Measurements from ENCODE around the gene CENPO.

Gene CENPO

DNA sequence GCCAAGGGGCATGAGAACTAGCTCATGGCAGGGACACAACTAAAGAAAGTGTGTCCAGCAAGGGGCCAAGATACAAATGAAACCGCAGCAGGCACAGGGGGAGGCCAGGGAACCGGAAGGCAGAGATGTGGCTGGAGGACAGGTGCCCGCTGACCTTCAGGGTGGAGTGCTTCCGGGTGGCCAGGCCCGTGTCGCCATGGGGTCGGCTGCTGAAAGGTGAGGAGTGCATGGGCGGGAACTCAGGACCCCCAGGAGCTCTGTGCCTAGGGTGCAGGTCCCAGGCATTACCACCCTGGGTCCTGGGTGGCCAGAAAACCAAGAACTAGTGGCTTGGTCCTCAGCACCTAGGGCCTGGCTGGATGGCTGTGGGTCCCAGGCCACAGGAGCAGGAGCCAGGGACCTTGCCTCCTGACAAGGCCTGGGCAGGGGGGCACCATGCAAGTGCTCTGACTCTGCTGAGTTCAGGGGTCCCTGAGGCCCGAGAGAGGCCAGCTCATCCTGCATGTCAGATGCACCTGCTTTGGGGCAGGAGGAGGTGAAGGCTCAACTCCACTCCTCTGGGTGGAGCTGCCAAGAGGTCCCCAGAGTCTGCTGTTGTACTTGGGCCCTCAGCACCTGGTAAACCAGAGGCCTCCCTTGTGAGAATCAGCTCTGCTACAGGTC, 50.9 kb downstream of the CENPO start:
- no peaks in the 10 kb centered on the region for H3K9me3 Mint-ChIP-seq
- no peak for DNase-seq
- H3K4me3 Mint-ChIP-seq: no peak overlapping the region
- H3K4me1 Mint-ChIP-seq: no peaks in the 10 kb centered on the region
- peaks cover 14% of the 10 kb centered on the region for H3K36me3 Mint-ChIP-seq (ENCODE audit: low read depth)
- ATAC-seq: peak; percentile 11
- no peak overlapping the region for H3K27ac Mint-ChIP-seq
- H3K27me3 Mint-ChIP-seq: no peaks in the 10 kb centered on the region

DNA sequence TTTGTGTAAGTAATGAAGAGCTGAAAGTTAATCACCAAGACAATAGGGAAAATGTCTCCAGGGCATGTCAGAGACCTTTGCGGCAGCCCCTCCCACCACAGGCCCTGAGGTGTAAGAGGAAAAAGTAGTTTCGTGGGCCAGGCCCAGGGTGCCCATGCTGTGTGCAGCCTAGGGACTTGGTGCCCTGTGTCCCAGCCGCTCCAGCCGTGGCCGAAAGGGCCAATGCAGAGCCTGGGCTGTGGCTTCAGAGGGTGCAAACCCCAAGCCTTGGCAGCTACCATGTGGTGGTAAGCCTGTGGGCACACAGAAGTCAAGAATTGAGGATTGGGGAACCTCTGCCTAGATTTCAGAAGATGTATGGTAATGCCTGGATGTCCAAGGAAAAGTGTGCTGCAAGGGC, 52.5 kb downstream of the CENPO start:
- peaks cover 21% of the 10 kb centered on the region for H3K36me3 Mint-ChIP-seq (ENCODE audit: low read depth)
- no peak overlapping the region for H3K4me3 Mint-ChIP-seq

DNA sequence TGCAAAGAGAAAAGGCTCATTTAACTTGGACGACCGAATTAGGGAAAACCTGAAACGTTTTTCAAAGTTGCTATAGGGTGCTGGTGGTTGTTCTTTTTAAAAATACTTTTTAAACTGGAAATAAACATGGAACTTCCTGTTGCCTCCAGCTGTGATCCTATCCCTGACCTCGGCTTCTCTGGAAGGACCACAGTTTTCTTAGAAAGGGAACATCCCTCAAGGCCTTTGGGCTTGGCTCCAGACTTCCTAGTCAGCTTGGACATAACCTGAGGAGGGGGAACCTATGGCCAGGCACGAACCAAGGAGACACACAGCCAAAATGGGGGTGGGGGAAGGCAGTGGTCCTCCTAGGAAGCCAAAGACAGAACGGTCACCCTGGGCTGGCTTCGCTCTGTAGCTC, 57.7 kb downstream of the CENPO start:
- H3K4me1 Mint-ChIP-seq: no peaks in the 10 kb centered on the region
- no peak for ATAC-seq
- H3K27me3 Mint-ChIP-seq: no peaks in the 10 kb centered on the region
- no peak for DNase-seq
- H3K4me3 Mint-ChIP-seq: no peak overlapping the region
- H3K36me3 Mint-ChIP-seq (ENCODE audit: low read depth): peaks cover 19% of the 10 kb centered on the region
- no peak overlapping the region for H3K27ac Mint-ChIP-seq
- no peaks in the 10 kb centered on the region for H3K9me3 Mint-ChIP-seq

More for the DNA sequence above, 52.5 kb downstream of the CENPO start:
- Mint-ChIP-seq H3K4me1 (no peaks in the 10 kb centered on the region), H3K9me3 (no peaks in the 10 kb centered on the region), H3K27me3 (no peaks in the 10 kb centered on the region), H3K27ac (no peak overlapping the region)
- no peak for ATAC-seq
- DNase-seq: no peak

DNA sequence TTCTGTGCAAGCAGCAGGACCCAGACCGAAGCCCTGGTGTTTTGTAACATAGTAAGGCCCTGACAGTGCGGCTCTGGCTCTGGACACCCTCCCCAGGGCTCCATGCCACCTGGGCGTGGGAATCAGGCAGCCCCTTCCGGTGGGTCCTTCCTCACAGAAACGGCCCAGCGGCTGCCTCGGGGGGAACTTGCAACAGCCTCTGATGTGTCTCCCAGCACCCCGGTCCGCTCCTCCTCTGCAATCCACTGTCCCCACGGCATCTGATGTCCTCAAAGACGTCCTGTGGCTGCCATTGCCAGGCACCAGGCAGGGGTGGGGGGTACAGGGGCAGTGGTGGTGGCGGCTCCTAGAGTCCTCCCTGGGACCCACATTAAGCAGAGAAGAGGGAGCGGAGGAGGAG, 58.8 kb downstream of the CENPO start:
- Mint-ChIP-seq H3K36me3 (ENCODE audit: low read depth) (peaks cover 22% of the 10 kb centered on the region), H3K4me3 (no peak overlapping the region), H3K4me1 (no peaks in the 10 kb centered on the region), H3K27ac (no peak overlapping the region), H3K27me3 (no peaks in the 10 kb centered on the region), H3K9me3 (no peaks in the 10 kb centered on the region)
- DNase-seq (no peak), ATAC-seq (no peak)

DNA sequence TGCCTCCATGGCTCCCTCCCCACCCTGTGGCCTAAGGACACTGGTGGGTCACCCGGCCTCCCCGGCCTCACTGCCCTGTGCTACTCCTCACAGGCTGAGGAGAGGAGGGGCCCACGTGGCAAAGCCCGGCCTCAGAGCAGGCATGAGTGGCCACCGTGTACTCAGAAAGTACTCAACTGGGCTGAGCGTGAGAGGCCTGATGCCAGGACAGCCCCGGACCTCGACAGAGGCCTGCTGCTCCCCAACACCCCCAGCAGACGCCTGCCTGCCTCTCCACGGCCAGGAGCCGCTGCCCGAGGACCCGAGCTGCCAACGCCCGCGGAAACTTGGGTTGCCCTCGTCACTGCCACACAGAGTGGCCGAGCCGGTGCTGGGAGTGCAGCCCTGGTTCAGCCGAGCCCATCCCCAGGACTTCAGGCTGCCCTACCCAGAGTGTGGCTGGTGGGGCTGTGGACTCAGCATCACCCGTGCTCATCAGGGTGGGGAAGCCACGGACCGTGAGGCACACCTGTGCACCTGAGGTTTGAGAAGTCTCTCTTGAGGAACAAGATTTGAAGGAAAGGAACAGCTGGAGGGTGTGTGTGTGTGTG, 59.3 kb downstream of the CENPO start:
- no peaks in the 10 kb centered on the region for H3K9me3 Mint-ChIP-seq
- H3K4me3 Mint-ChIP-seq: no peak overlapping the region
- no peaks in the 10 kb centered on the region for H3K27me3 Mint-ChIP-seq
- DNase-seq: no peak
- no peaks in the 10 kb centered on the region for H3K4me1 Mint-ChIP-seq
- no peak for ATAC-seq
- peaks cover 17% of the 10 kb centered on the region for H3K36me3 Mint-ChIP-seq (ENCODE audit: low read depth)
- no peak overlapping the region for H3K27ac Mint-ChIP-seq

DNA sequence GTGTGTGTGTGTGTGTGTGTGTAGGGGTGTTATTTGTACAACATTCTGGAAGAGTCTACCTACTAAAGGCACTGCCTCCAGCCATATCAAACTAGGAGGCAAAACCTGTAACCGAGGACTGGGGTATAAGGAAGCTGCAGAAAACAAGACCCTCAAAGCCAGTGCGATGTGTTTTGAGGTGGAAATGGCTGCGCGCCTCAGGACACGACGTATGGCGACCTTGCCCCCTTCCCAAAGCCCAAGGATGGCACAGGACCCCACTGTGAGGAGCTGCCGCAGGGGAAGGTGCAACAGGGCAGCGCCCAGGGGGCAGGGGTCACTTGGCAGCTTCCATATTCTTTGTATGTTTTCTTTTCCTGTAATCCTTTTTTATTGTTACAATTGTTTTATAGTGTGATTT, 59.8 kb downstream of the CENPO start:
- ATAC-seq: no peak
- Mint-ChIP-seq H3K36me3 (ENCODE audit: low read depth) (peaks cover 15% of the 10 kb centered on the region), H3K27ac (no peak overlapping the region)

DNA sequence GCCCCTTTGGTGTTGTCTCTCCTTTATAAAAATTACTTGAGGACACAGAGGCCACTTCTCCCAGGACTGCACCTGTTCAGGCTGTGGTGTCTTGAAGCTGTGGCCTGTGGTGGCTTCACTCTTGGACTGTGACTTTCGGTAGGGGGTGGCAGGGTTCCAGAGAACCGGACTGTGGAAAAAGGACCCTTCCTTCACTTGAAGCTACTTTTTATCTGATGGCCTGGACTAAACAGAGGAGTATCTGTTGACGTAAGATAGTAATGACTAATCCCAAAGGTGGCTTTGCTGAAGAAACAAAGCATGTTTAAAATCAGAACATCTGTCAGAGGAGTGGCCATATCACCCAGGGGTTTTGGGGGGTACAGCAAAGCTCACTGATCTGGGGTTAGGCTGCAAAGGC, 60.8 kb downstream of the CENPO start:
- ATAC-seq (no peak), DNase-seq (no peak)
- Mint-ChIP-seq H3K27ac (no peak overlapping the region), H3K36me3 (ENCODE audit: low read depth) (peaks cover 19% of the 10 kb centered on the region), H3K9me3 (no peaks in the 10 kb centered on the region), H3K27me3 (no peaks in the 10 kb centered on the region), H3K4me3 (no peak overlapping the region), H3K4me1 (no peaks in the 10 kb centered on the region)

More for the DNA sequence above, 59.8 kb downstream of the CENPO start:
- H3K27me3 Mint-ChIP-seq: no peaks in the 10 kb centered on the region
- no peaks in the 10 kb centered on the region for H3K4me1 Mint-ChIP-seq
- DNase-seq: no peak
- H3K4me3 Mint-ChIP-seq: no peak overlapping the region
- H3K9me3 Mint-ChIP-seq: no peaks in the 10 kb centered on the region

DNA sequence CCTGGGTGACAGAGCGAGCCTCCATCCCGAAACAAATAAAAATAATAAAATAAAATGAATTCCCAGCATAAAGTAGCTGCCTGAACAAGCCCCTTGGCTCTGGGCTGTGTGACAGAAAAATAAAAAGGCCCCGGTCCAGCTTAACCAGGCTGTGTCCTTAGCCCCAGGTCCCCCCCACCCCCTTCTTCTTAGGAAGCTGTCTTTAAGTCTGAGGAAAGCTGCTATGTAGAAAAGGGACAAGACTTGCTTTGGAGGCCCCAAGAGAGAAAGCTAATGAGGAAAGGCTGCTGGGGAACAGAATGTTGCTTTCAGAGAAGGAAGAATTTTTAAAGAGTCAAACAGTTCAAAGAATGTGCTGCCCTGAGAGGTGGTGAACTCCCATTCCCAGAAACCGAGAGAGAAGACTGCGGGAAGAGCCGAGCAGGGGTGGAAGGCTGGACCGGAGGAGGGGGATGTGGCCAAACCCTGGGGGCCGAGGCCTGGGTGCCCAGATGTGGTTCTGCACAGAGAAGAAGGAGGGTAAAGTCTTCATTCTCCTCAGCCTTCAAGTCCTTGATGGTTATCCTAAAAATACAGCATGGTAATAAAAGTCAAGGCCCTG, 61.9 kb downstream of the CENPO start:
- H3K27ac Mint-ChIP-seq: no peak overlapping the region
- H3K36me3 Mint-ChIP-seq (ENCODE audit: low read depth): peaks cover 14% of the 10 kb centered on the region
- no peaks in the 10 kb centered on the region for H3K27me3 Mint-ChIP-seq
- DNase-seq: no peak
- H3K9me3 Mint-ChIP-seq: no peaks in the 10 kb centered on the region
- no peaks in the 10 kb centered on the region for H3K4me1 Mint-ChIP-seq
- H3K4me3 Mint-ChIP-seq: no peak overlapping the region
- ATAC-seq: no peak

DNA sequence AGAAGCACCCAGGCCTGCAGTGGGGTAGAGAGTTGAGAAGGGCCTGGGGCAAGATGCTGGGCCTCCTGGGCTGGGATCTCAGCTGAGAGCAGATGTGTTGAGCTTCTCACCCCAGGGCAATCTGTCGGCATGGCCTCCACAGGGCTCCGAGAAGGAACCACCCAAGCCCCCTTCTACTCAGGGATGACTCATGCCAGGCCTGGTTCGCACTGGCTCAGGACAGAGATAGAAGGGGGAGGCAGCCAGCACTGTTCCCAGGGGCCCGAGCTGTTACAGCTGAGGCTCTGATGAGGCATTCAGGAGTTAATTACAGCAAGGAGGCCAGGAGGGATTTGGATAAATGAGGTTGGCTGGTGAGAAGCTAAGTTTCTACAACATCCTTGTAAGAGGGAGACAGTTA, 62.5 kb downstream of the CENPO start:
- H3K4me1 Mint-ChIP-seq: no peaks in the 10 kb centered on the region
- H3K27me3 Mint-ChIP-seq: no peaks in the 10 kb centered on the region
- H3K27ac Mint-ChIP-seq: no peak overlapping the region
- peaks cover 14% of the 10 kb centered on the region for H3K36me3 Mint-ChIP-seq (ENCODE audit: low read depth)
- H3K9me3 Mint-ChIP-seq: no peaks in the 10 kb centered on the region
- no peak for ATAC-seq
- H3K4me3 Mint-ChIP-seq: no peak overlapping the region
- no peak for DNase-seq

DNA sequence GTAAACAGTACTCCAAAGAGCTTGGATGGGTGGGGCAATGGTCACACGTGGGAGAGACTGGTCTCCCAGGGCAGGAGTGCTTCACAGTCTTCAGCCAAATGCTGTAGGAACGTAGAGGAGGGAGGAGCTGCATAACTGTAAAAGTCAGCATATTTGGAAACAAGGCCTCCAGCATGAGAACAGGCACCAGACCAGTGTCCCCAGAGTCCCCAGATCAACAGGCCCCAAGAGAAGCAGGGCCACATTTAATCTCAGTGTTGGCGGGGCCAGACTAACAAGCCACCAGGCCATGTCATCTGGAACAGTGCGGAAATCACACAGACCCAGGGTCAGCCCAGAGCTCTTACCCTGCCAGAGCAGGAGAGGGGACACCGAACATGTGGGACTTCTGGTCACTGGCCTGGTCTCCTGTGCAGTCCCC, 63.6 kb downstream of the CENPO start:
- Mint-ChIP-seq H3K4me1 (no peaks in the 10 kb centered on the region), H3K9me3 (no peaks in the 10 kb centered on the region), H3K27me3 (no peaks in the 10 kb centered on the region), H3K27ac (no peak overlapping the region), H3K36me3 (ENCODE audit: low read depth) (peaks cover 14% of the 10 kb centered on the region), H3K4me3 (no peak overlapping the region)
- no peak for ATAC-seq
- no peak for DNase-seq

DNA sequence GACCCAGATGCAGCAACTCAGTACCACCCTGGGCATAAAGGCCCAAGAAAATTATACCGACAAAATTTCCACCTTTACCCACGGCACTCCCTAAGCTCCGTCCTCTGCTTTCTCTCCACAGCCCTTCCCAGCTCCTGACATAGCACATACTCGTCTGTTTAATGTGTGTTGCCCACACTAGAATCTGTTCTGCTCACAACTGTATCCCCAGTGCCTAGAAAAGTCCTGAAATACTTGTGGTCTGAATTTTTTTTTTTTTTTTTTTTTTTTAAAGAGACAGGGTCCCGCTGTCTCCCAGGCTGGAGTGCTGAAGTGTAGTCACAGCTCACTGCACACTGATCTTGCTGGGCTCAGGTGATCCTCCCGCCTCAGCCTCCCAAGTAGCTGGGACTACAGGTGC, 64.5 kb downstream of the CENPO start:
- Mint-ChIP-seq H3K27ac (no peak overlapping the region), H3K36me3 (ENCODE audit: low read depth) (peaks cover 14% of the 10 kb centered on the region), H3K4me3 (no peak overlapping the region), H3K9me3 (no peaks in the 10 kb centered on the region), H3K4me1 (no peaks in the 10 kb centered on the region), H3K27me3 (no peaks in the 10 kb centered on the region)
- DNase-seq (no peak), ATAC-seq (no peak)

DNA sequence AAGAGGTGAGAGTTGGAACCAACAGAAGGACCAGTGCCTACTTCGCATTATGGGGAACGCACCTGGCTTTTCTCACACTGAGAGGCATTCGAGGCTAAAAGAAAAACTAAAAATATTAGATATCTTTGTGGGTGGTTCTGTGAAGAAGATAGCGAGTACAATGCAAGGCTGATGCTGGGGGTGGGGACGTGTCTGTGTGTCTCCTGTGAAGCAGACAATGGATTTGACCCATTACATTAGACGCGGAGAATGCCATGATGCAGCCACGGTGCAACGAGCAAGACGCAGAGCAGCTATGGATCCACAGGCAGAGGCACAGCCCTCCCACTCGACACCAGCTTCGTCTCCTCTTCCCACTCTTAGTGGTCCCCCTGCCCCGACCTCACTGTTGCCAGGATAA, 65.8 kb downstream of the CENPO start:
- Mint-ChIP-seq H3K9me3 (no peaks in the 10 kb centered on the region), H3K27ac (no peak overlapping the region), H3K36me3 (ENCODE audit: low read depth) (peaks cover 14% of the 10 kb centered on the region), H3K4me1 (no peaks in the 10 kb centered on the region), H3K27me3 (no peaks in the 10 kb centered on the region), H3K4me3 (no peak overlapping the region)
- ATAC-seq (no peak), DNase-seq (no peak)

DNA sequence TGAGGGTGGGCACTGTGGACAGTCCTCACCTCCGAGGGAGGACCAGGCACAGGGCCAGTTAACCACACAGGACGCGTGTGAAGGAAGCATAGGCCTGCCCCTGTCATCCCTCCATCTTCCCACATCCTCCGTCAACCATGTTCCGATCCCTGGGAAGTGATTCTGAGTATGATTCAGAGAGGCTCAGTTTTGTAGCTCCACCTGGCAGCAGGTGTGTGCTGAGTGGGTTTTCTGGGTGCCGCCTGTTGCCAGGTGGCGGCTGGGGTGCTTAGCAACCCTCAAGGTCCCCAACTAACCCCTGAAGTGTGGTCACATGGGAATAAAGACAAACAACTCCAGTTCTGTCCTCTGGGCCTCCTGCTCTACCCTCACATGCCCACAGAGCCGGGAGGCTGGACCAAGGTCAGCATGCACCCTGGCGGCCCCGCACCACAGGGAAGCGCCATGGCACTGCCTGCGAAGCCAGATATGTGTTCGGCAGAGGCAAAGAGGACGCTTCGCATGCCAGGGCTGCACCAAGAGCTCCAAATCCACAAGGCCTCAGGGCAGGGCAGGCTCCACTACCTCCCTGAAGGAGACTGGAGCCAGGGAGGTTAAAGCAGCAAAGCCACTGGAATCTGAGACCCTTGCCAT, 66.9 kb downstream of the CENPO start:
- ATAC-seq: no peak
- no peak overlapping the region for H3K4me3 Mint-ChIP-seq
- DNase-seq: no peak
- no peaks in the 10 kb centered on the region for H3K27me3 Mint-ChIP-seq
- no peak overlapping the region for H3K27ac Mint-ChIP-seq
- H3K4me1 Mint-ChIP-seq: no peaks in the 10 kb centered on the region
- H3K36me3 Mint-ChIP-seq (ENCODE audit: low read depth): peaks cover 12% of the 10 kb centered on the region
- H3K9me3 Mint-ChIP-seq: no peaks in the 10 kb centered on the region

DNA sequence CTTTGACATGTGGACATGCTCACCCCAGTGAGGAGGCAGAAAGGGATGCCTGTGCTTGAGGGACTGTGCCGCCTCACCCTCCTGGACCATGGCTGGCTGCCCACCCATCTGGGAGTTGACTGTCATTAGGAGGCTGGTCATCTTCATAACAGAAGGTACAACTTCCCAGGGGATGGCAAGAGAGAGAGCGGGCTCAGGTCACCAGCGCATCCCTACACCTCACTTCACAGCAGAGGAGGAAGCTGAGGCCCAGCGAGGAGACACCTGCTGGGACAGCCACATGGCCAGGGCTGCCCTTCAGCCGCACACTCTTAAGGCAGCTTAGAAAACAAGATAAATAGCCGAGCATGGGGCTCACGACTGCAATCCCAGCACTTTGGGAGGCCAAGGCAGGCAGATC, 67.4 kb downstream of the CENPO start:
- Mint-ChIP-seq H3K4me1 (no peaks in the 10 kb centered on the region), H3K27me3 (no peaks in the 10 kb centered on the region), H3K27ac (no peak overlapping the region), H3K9me3 (no peaks in the 10 kb centered on the region), H3K4me3 (no peak overlapping the region), H3K36me3 (ENCODE audit: low read depth) (peaks cover 12% of the 10 kb centered on the region)
- DNase-seq: no peak
- ATAC-seq: no peak

DNA sequence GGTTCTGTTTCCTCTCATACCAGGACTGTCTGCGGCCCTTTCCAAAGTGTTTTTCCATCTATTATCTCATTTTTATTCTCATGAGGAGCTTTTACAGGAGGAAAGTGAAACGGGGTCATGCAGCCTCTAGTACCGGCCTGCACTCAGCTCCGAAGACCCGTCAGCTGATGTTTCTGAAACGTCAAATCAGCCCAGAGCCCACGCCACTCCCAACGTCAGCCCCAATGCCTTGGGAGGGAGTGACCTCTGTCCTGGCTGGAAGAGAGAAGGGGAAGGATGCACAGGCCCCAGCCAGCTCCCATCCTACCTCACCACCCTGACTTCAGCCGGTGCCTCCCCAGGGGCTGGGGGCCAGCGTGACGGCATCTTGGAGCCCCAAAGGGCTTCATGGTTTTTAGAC, 68.3 kb downstream of the CENPO start:
- DNase-seq (no peak), ATAC-seq (no peak)
- Mint-ChIP-seq H3K9me3 (no peaks in the 10 kb centered on the region), H3K4me1 (no peaks in the 10 kb centered on the region), H3K27me3 (no peaks in the 10 kb centered on the region), H3K27ac (no peak overlapping the region), H3K4me3 (no peak overlapping the region), H3K36me3 (ENCODE audit: low read depth) (peaks cover 9% of the 10 kb centered on the region)
